Lower leg skin (tissue), 4 donors: ENCODE data around the gene SLC2A8. TPM values are rescaled to one million over a fixed set of nuclear protein-coding genes. Genes with fewer than 3 reads are reported as not detected.
A peak's percentile ranks its signal among the peaks of the same experiment; 100 is the strongest.

Experiments
- DNase-seq, 2 donors: peaks; one replicate each; pipeline ENCODE4 v3.0.0-alpha.2; 2019; ENCODE audit warnings: low spot score in 2 of 2
- H3K4me3 ChIP-seq: fragments of 200-600 bp; sonication (generic); 2 replicates; pipeline ENCODE4 v1.5.1; 2017; ENCODE audit warnings: mild to moderate bottlenecking, low read depth; ENCODE audit not compliant: poor library complexity, severe bottlenecking
- POLR2A ChIP-seq, 2 donors: fragments of 450-650 bp; IDR thresholded peaks; one replicate each; pipeline ENCODE4 v1.6.1; 2016 to 2017; ENCODE audit warnings: antibody characterized with exemption in 2 of 2, mild to moderate bottlenecking in 1 of 2, moderate library complexity in 1 of 2
- WGBS, 2 donors: methylation state at CpG; one replicate each; pipeline ENCODE4 v1.1.5; 2018; 5-methylcytosine and 5-hydroxymethylcytosine counted together
- intact Hi-C: fragments of 100-400 bp; cut with DNase I; formaldehyde crosslinking; loops from one replicate; pipeline ENCODE4 v1.15.0; 2023; ENCODE audit warnings: low total_unique reads
- total RNA-seq, 4 donors: library from RNA; depleted of rRNA; stranded (reverse); fragments of >200 nt; gene quantifications; one replicate each; pipeline ENCODE4 v1.1.0, GENCODE V29; 2016
- TF ChIP-seq, protein P1 (sequence below), 3 donors: fragments of 450-650 bp; IDR thresholded peaks; one replicate each; pipeline ENCODE4 v1.5.1; 2016; ENCODE audit warnings: antibody characterized with exemption in 3 of 3, mild to moderate bottlenecking in 3 of 3, moderate library complexity in 2 of 3

Gene SLC2A8
- total RNA-seq, 4 donors from 2014 or later = 17.6 to 28.7 (median 23.6) TPM

DNA sequence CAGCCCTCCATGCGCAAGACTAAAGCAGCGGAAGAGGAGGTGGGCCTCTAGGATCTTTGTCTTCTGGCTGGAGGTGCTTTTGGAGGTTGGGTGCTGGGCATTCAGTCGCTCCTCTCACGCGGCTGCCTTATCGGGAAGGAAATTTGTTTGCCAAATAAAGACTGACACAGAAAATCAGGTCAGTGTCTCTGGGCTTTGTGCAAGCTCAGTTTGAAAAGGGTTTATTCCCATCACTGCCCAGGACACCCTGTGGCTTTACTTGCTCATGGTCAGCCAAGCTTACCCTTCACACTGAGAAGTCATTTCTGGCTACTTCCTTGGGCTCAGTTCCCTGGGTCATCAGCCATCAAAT, 10.5 kb downstream of the SLC2A8 start:
- WGBS, 2 donors = 87% methylated on average over 6 of the region's 6 CpGs
- TF ChIP-seq, protein P1, sequence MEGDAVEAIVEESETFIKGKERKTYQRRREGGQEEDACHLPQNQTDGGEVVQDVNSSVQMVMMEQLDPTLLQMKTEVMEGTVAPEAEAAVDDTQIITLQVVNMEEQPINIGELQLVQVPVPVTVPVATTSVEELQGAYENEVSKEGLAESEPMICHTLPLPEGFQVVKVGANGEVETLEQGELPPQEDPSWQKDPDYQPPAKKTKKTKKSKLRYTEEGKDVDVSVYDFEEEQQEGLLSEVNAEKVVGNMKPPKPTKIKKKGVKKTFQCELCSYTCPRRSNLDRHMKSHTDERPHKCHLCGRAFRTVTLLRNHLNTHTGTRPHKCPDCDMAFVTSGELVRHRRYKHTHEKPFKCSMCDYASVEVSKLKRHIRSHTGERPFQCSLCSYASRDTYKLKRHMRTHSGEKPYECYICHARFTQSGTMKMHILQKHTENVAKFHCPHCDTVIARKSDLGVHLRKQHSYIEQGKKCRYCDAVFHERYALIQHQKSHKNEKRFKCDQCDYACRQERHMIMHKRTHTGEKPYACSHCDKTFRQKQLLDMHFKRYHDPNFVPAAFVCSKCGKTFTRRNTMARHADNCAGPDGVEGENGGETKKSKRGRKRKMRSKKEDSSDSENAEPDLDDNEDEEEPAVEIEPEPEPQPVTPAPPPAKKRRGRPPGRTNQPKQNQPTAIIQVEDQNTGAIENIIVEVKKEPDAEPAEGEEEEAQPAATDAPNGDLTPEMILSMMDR (IDR thresholded peaks at IDR 0.05) = no peak
- TF ChIP-seq POLR2A (IDR thresholded peaks at IDR 0.05) = no peak
- DNase-seq = no peak
- intact Hi-C loops = no loop called here
- no peak overlapping the region for H3K4me3 ChIP-seq

DNA sequence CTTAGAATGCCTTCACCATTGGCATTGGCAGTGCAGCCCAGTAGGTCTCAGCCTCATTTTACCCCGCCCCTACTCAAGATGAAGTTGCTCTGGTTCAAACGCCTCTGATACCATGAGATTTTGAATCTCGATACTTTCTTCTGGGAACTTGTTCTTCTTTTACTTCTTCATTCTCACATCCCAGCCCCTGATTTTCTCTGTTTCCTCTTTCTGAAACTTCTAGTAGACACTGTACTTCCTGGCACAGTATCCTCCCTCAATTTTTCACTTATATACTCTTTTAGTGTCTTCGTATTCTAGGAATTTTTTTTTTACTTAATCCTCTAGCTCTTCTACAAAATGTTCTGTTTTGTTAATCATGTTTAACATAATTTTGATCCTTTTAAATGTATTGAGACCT, 14.2 kb downstream of the SLC2A8 start:
- 72 to 78% methylated on average over 4 of the region's 4 CpGs for WGBS, 2 donors
- intact Hi-C loops = no loop called here
- TF ChIP-seq, protein P1 (IDR thresholded peaks at IDR 0.05) = no peak
- no peak for TF ChIP-seq POLR2A (IDR thresholded peaks at IDR 0.05)
- H3K4me3 ChIP-seq = no peak overlapping the region
- DNase-seq = no peak

DNA sequence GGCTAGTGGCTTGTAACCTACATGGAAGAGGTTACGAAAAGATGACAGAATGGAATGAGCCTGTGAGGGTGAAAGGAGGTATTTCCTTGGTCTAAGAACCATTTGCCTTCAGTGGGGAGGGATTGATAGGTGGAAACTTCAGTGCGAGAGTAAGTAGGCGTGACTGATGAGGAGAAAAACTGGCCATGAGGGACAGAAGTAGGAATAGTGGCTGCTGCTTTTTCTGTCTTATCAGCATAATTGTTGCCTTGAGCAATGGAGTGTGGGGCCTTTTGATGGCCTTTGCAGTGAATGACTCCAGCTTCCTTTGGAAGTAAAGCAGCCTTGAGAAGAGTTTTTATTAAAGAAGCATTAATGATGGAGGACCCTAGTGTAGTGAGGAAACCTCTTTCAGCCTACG, 18.2 kb downstream of the SLC2A8 start:
- intact Hi-C loops = no loop called here
- no peak for DNase-seq
- H3K4me3 ChIP-seq = no peak overlapping the region
- WGBS, 2 donors = 65 to 67% methylated on average over 4 of the region's 4 CpGs
- no peak for TF ChIP-seq POLR2A (IDR thresholded peaks at IDR 0.05)
- TF ChIP-seq, protein P1 (IDR thresholded peaks at IDR 0.05) = no peak

DNA sequence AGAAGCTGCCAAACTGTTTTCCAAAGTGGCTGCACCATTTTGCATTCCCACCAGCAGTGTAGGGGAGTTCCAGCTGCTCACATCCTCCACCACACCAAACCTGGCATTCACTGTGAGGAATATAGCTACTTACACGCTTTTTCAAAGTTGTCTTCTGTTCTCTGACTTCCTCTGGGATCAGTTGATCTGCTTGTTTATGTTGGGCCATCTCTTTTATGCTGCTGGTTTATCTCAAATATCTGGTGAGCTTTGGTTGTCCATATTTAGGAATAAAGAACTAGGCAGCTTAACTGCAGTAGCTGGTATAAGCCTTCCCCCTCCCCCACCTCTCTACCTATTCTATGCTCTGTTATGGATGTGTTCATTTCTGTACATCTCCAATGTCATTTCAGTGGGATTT, 18.7 kb downstream of the SLC2A8 start:
- no peak overlapping the region for H3K4me3 ChIP-seq
- no peak for DNase-seq
- intact Hi-C loops = no loop called here
- TF ChIP-seq, protein P1 (IDR thresholded peaks at IDR 0.05) = no peak
- no peak for TF ChIP-seq POLR2A (IDR thresholded peaks at IDR 0.05)
- WGBS, 2 donors = 58 to 59% methylated on average over 1 of the region's 1 CpG

DNA sequence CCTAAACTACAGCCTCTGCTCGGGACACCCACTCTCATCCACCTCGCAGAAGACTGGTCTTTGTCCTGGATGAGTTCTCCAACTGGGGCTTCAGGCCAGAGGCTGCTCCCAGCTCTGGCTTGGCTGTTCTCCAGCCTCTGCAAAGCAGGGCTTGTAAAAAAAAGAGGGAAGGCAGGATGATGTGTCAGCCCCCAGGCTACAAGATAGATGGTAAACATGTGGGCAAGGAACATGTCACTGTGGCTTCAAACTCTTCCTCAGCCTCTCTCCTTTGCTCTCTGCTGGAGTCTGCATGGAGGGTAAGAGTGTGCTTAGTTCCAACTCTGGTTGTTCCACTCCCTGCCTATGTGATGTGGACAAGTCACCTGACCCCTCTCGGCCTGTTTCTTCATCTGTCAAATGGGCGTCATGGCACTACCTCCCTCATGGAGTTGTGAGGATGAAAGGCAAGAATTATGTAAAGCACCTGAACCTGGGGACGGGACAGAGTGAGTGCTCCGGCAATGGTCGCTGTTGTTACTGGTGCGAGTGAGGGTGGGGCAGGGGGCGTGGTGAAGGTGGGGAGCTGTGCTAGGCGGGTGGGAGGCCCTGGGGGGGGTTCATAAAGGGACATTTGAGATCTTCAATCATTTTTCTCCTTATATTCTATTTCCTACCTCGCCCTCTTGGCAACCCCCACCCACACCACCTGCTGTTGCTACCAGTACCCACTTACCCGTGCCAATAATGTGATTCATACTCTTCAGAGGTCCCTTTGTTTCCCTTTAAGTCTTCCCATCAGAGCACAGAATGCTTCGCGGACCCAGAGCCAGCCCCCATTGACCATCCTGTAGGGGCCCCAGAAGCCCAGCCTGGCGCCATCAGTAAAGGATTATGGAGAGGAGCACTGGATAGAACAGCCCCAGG, 20.4 kb downstream of the SLC2A8 start:
- no peak overlapping the region for H3K4me3 ChIP-seq
- TF ChIP-seq, protein P1 (IDR thresholded peaks at IDR 0.05) = no peak
- TF ChIP-seq POLR2A (IDR thresholded peaks at IDR 0.05) = no peak
- peak in 1 of 2 donors; percentile 46 for DNase-seq
- intact Hi-C loops = no loop called here
- 44 to 55% methylated on average over 15 of the region's 15 CpGs for WGBS, 2 donors
